ENCODE data around the gene RBFOX2.

RBFOX2 gene

GRCh38 chr22:35733036-35733435 lies 295.6 kb downstream of the RBFOX2 start:
- no peak for DNase-seq (ENCODE audit: low read depth)
- TF ChIP-seq, protein P1, sequence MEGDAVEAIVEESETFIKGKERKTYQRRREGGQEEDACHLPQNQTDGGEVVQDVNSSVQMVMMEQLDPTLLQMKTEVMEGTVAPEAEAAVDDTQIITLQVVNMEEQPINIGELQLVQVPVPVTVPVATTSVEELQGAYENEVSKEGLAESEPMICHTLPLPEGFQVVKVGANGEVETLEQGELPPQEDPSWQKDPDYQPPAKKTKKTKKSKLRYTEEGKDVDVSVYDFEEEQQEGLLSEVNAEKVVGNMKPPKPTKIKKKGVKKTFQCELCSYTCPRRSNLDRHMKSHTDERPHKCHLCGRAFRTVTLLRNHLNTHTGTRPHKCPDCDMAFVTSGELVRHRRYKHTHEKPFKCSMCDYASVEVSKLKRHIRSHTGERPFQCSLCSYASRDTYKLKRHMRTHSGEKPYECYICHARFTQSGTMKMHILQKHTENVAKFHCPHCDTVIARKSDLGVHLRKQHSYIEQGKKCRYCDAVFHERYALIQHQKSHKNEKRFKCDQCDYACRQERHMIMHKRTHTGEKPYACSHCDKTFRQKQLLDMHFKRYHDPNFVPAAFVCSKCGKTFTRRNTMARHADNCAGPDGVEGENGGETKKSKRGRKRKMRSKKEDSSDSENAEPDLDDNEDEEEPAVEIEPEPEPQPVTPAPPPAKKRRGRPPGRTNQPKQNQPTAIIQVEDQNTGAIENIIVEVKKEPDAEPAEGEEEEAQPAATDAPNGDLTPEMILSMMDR (conservative IDR thresholded peaks at IDR 0.05; ENCODE audit: low read length), result no peak
- H3K4me3 ChIP-seq (ENCODE audit: low read length), result no peak overlapping the region

DNA sequence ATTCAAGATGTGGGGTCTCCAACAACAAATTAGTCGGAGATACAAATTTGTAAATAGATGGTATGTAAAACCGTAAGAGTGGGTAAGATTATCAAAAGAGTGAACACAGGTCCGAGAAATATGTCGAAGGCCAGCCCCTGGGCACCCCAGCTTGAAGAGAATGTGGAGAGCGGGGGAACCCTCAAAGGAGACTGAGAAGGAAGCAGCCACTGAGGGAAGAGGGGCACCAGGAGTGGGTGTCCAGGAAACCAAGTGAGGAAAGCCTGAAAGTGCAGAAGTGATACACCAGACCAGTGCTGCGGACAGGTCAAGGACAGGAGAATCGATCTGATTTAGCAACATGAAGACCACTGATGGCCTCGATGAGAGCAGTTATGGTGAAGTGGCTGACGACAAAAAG lies 296.5 kb downstream of the RBFOX2 start:
- H3K4me3 ChIP-seq (ENCODE audit: low read length), result no peak overlapping the region
- TF ChIP-seq, protein P1 (conservative IDR thresholded peaks at IDR 0.05; ENCODE audit: low read length), result no peak
- DNase-seq (ENCODE audit: low read depth), result no peak

- no peak for DNase-seq (ENCODE audit: low read depth)
- H3K4me3 ChIP-seq (ENCODE audit: low read length), result no peak overlapping the region
- TF ChIP-seq, protein P1 (conservative IDR thresholded peaks at IDR 0.05; ENCODE audit: low read length), result no peak
Measured at GRCh38 chr22:35731321-35731720, 297.3 kb downstream of the RBFOX2 start.

DNA sequence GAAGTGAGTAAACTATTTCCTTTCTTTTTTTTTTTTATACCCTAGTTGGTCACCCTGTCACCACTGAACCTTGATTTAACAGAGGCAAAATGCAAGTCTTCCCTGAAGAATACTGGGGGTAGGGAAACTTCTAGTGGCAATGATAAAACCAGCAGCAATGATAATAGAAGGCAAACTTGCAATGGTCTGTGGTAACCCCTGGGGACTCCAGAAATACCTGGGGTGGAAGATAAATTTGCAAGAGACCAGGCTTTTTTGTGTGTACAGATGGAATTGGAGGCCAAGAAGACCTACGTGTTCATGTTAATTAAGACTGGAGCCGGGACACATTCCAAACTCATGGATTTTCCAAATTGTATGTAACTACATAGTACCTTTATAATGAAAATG lies 299.3 kb downstream of the RBFOX2 start:
- TF ChIP-seq, protein P1 (conservative IDR thresholded peaks at IDR 0.05; ENCODE audit: low read length), result no peak
- H3K4me3 ChIP-seq (ENCODE audit: low read length), result no peak overlapping the region
- no peak for DNase-seq (ENCODE audit: low read depth)

- no peak overlapping the region for H3K4me3 ChIP-seq (ENCODE audit: low read length)
- DNase-seq (ENCODE audit: low read depth), result no peak
- TF ChIP-seq, protein P1 (conservative IDR thresholded peaks at IDR 0.05; ENCODE audit: low read length), result no peak
Measured at GRCh38 chr22:35728639-35729308, 299.9 kb downstream of the RBFOX2 start.

- no peak for DNase-seq (ENCODE audit: low read depth)
- H3K4me3 ChIP-seq (ENCODE audit: low read length), result no peak overlapping the region
- TF ChIP-seq, protein P1 (conservative IDR thresholded peaks at IDR 0.05; ENCODE audit: low read length), result no peak
Measured at GRCh38 chr22:35727436-35727835, 301.2 kb downstream of the RBFOX2 start.

DNA sequence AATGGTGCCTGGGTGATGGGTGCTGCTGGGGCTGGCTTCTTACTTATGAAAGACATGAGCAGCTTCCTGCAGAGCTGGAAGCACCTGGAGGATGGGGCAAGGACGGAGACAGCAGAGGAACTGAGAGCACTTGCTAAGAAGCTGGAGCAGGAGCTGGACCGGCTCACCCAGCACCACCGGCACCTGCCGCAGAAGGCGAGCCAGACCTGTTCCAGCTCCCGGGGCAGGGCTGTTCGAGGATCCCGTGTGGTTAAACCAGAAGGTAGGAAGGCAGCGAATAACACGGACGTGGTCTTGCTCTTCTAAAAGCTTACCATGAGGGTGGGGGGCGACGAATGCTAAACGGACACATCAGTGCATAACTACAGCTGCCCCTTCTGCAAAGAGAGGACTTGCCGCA lies 301.7 kb downstream of the RBFOX2 start:
- H3K4me3 ChIP-seq (ENCODE audit: low read length), result no peak overlapping the region
- TF ChIP-seq, protein P1 (conservative IDR thresholded peaks at IDR 0.05; ENCODE audit: low read length), result no peak
- DNase-seq (ENCODE audit: low read depth), result no peak
